ENCODE measurements around the gene DTX3L. TPM values are rescaled to one million over a fixed set of nuclear protein-coding genes. Genes with fewer than 3 reads are reported as not detected.
A peak's percentile ranks its signal among the peaks of the same experiment; 100 is the strongest.

DTX3L gene
- total and polyA plus RNA-seq, 2 of the 8 experiments (the other 6 are each of a cell fraction or from before 2014, with no cell fraction given) = 1.7 to 11.3 TPM

DNA sequence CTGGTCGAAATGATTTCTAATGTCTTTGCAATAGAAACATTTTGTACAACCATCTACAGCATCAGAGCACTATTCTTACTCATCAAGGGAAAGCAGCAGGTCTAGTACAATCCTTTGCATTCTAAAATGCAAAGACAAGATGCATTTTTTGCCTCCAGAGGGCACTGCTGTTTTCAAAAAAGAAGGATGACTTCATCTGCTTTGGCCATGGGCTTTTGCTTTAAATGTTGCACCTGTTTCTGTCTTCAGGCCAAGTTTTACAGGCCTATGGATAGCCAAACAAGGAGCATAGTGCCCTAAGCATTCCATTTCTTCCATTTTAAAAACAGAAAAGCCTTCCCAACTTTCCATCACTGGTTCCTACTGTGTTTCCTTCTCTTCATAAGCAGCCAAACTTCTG, 3.5 kb upstream of the DTX3L start:
- Histone ChIP-seq H3K23ac (ENCODE audit: insufficient read length) (no peak overlapping the region), H3K79me1 (ENCODE audit: low read depth, low read length) (no peaks in the 10 kb centered on the region), H2AFZ (ENCODE audit: low read length) (no peak overlapping the region), H3K79me2 (ENCODE audit: control insufficient read depth in 1 of 2, insufficient read depth in 2 of 2, low read length in 2 of 2) (no peaks in the 10 kb centered on the region), H4K91ac (replicated peaks; ENCODE audit: insufficient read length, low read length) (no peak overlapping the region), H3K4me1 (replicated peaks in 1 of 4; ENCODE audit: control insufficient read depth in 3 of 4, insufficient read depth in 4 of 4, low read length in 3 of 4) (peaks cover 4 to 5% (median 5%) of the 10 kb centered on the region in 4 experiments; a peak in 6 of 7 replicates), H3K27ac (ENCODE audit: low read depth, low read length) (no peak overlapping the region), H3K9me3 (ENCODE audit: insufficient read depth in 2 of 2, low read depth in 1 of 2, low read length in 1 of 2) (no peaks in the 10 kb centered on the region), H3K14ac (ENCODE audit: insufficient read length) (no peak overlapping the region), H4K20me1 (replicated peaks in 1 of 2; ENCODE audit: control insufficient read depth in 1 of 2, insufficient read depth in 2 of 2, low read length in 2 of 2) (no peaks in the 10 kb centered on the region), H2AK5ac (ENCODE audit: low read depth, low read length) (no peak overlapping the region), H3K56ac (replicated peaks; ENCODE audit: insufficient read length, low read depth, low read length) (no peak overlapping the region), H2BK15ac (ENCODE audit: low read length) (no peak overlapping the region), H3K4me3 (ENCODE audit: extremely low read depth in 1 of 4, insufficient read depth in 2 of 4, low read depth in 3 of 4, low read length in 4 of 4) (no peak overlapping the region), H2BK20ac (ENCODE audit: low read length) (no peak overlapping the region), H2BK5ac (ENCODE audit: low read depth, low read length) (no peak overlapping the region), H4K5ac (ENCODE audit: insufficient read length, low read depth, low read length) (no peak overlapping the region), H3K18ac (ENCODE audit: extremely low read depth, low read length) (no peak overlapping the region), H3K23me2 (ENCODE audit: low read depth, low read length) (peaks cover 5% of the 10 kb centered on the region; the same call in 1 of the 2 replicates), H3K4me2 (ENCODE audit: insufficient read depth in 1 of 2, low read depth in 2 of 2, low read length in 2 of 2) (no peak overlapping the region), H4K8ac (ENCODE audit: extremely low read depth, insufficient read depth, low read length) (no peak overlapping the region), H2BK120ac (replicated peaks; ENCODE audit: low read depth, low read length) (no peak overlapping the region), H3K36me3 (ENCODE audit: control insufficient read depth in 2 of 4, insufficient read depth in 4 of 4, low read length in 3 of 4) (no peaks in the 10 kb centered on the region), H3K9ac (replicated peaks in 1 of 4; ENCODE audit: extremely low read depth in 1 of 4, low read depth in 3 of 4, low read length in 3 of 4) (no peak overlapping the region), H3K4ac (replicated peaks; ENCODE audit: insufficient read length, low read depth, low read length) (no peak overlapping the region), H3K27me3 (replicated peaks in 1 of 4; ENCODE audit: control insufficient read depth in 3 of 4, extremely low read depth in 1 of 4, insufficient read depth in 3 of 4, low read length in 3 of 4) (peaks cover 0 to 2% (median 0%) of the 10 kb centered on the region in 4 experiments; a peak in 2 of 7 replicates), H2BK12ac (ENCODE audit: low read depth, low read length) (no peak overlapping the region)
- ChIA-PET CTCF (ENCODE audit: partially characterized antibody) (interaction anchor here (0.6 to 9.0 kb wide), 9 partner anchors 12 to 1795 kb away, joined by 3 to 62 read pairs (median 4); partner anchors contain the start of gene PARP14), POLR2A (ENCODE audit: partially characterized antibody) (no interaction called here)
- 92% methylated on average over 1 of the region's 1 CpG; no CpG with 5 or more reads in 1 of the 2 experiments for WGBS, 2 experiments (ENCODE audit: extremely low coverage in 1 of 2, insufficient coverage in 1 of 2, insufficient read length in 1 of 2, insufficient replicate concordance in 2 of 2, low coverage in 1 of 2, low lambda C conversion rate in 2 of 2, missing lambda C conversion rate in 1 of 2)
- no peak for DNase-seq (ENCODE audit: low read depth in 1 of 2, low spot score in 2 of 2)
- peak; percentile 13 for FAIRE-seq
- no peak for TF ChIP-seq PHF8 (conservative IDR thresholded peaks at IDR 0.05; ENCODE audit: low read depth, low read length)
- TF ChIP-seq JUND (IDR thresholded peaks at IDR 0.05; ENCODE audit: low read length) = peak; percentile 73
- TF ChIP-seq TAF7 (optimal IDR thresholded peaks at IDR 0.05; ENCODE audit: borderline replicate concordance, low read depth, low read length) = no peak
- TF ChIP-seq POU5F1 (IDR thresholded peaks at IDR 0.05; ENCODE audit: low read depth, low read length) = no peak
- no peak for TF ChIP-seq TBP (IDR thresholded peaks at IDR 0.05; ENCODE audit: low read depth, low read length)
- TF ChIP-seq BCL11A (IDR thresholded peaks at IDR 0.05; ENCODE audit: low read depth in 2 of 2, low read length in 2 of 2) = no peak
- TF ChIP-seq POLR2AphosphoS5 (IDR thresholded peaks at IDR 0.05; ENCODE audit: low read depth, low read length) = no peak
- TF ChIP-seq, protein P1, sequence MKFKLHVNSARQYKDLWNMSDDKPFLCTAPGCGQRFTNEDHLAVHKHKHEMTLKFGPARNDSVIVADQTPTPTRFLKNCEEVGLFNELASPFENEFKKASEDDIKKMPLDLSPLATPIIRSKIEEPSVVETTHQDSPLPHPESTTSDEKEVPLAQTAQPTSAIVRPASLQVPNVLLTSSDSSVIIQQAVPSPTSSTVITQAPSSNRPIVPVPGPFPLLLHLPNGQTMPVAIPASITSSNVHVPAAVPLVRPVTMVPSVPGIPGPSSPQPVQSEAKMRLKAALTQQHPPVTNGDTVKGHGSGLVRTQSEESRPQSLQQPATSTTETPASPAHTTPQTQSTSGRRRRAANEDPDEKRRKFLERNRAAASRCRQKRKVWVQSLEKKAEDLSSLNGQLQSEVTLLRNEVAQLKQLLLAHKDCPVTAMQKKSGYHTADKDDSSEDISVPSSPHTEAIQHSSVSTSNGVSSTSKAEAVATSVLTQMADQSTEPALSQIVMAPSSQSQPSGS (IDR thresholded peaks at IDR 0.05; ENCODE audit: low read length) = peak; percentile 93
- TF ChIP-seq RAD21 (IDR thresholded peaks at IDR 0.05 in 1 of 2, conservative IDR thresholded peaks at IDR 0.05 in 1 of 2; ENCODE audit: low read depth in 2 of 2, low read length in 2 of 2) = peak; percentile 74 to 78
- TF ChIP-seq RXRA (IDR thresholded peaks at IDR 0.05; ENCODE audit: insufficient read depth, low read depth, low read length) = no peak
- TF ChIP-seq USF2 (IDR thresholded peaks at IDR 0.05; ENCODE audit: low read length) = no peak
